GM18507 (cell line): Measurements from ENCODE around the gene ABLIM3.
A peak's percentile ranks its signal among the peaks of the same experiment; 100 is the strongest.

Source experiments
- DNase-seq: peaks from one replicate; pipeline ENCODE4 v3.0.0; 2011; ENCODE audit warnings: low read depth; ENCODE audit not compliant: insufficient read length; ENCODE audit errors: extremely low spot score
- FAIRE-seq: peaks from 2 replicates; lab custom pipeline; 2011; peaks lifted over from hg19 to GRCh38; lab: Jason Lieb, UNC

The ABLIM3 gene

GRCh38 chr5:149289301-149289700 is 148.0 kb downstream of the ABLIM3 start:
- FAIRE-seq = no peak
- DNase-seq = no peak

GRCh38 chr5:149294872-149295829 is 153.9 kb downstream of the ABLIM3 start:
- DNase-seq (no peak), FAIRE-seq (peak; percentile 12)

GRCh38 chr5:149297340-149298025 is 156.2 kb downstream of the ABLIM3 start:
- FAIRE-seq = no peak
- no peak for DNase-seq

- FAIRE-seq (no peak), DNase-seq (no peak)
Observed at GRCh38 chr5:149298163-149298562, 156.9 kb downstream of the ABLIM3 start.

- no peak for FAIRE-seq
- no peak for DNase-seq
Observed at GRCh38 chr5:149298842-149299404, 157.6 kb downstream of the ABLIM3 start.

- FAIRE-seq = no peak
Observed at GRCh38 chr5:149299451-149300054, 158.3 kb downstream of the ABLIM3 start.

GRCh38 chr5:149300441-149300840 is 159.1 kb downstream of the ABLIM3 start:
- no peak for FAIRE-seq
- DNase-seq = no peak

More at GRCh38 chr5:149299451-149300054, 158.3 kb downstream of the ABLIM3 start:
- no peak for DNase-seq

GRCh38 chr5:149301049-149301743 is 159.9 kb downstream of the ABLIM3 start:
- DNase-seq (no peak), FAIRE-seq (no peak)

GRCh38 chr5:149301744-149302380 is 160.6 kb downstream of the ABLIM3 start:
- DNase-seq = no peak
- FAIRE-seq = no peak

- FAIRE-seq (no peak), DNase-seq (no peak)
Observed at GRCh38 chr5:149302641-149303040, 161.3 kb downstream of the ABLIM3 start.

- no peak for FAIRE-seq
- DNase-seq = no peak
Observed at GRCh38 chr5:149303210-149303609, 161.9 kb downstream of the ABLIM3 start.

GRCh38 chr5:149304195-149305078 is 163.1 kb downstream of the ABLIM3 start:
- DNase-seq (no peak), FAIRE-seq (no peak)

- DNase-seq = no peak
- FAIRE-seq = no peak
Observed at GRCh38 chr5:149309354-149309753, 168.1 kb downstream of the ABLIM3 start.
